Inferior parietal cortex (tissue), 1 donor: Measurements from ENCODE around the gene TBRG1.
A peak's percentile ranks its signal among the peaks of the same experiment; 100 is the strongest.

ENCODE experiments used
- DNase-seq: peaks from one replicate; pipeline ENCODE4 v3.0.0-alpha.2; 2016; ENCODE audit errors: extremely low spot score

Gene TBRG1

GRCh38 chr11:124618863-124619262 is 3.8 kb upstream of the TBRG1 start:
- no peak for DNase-seq

DNA sequence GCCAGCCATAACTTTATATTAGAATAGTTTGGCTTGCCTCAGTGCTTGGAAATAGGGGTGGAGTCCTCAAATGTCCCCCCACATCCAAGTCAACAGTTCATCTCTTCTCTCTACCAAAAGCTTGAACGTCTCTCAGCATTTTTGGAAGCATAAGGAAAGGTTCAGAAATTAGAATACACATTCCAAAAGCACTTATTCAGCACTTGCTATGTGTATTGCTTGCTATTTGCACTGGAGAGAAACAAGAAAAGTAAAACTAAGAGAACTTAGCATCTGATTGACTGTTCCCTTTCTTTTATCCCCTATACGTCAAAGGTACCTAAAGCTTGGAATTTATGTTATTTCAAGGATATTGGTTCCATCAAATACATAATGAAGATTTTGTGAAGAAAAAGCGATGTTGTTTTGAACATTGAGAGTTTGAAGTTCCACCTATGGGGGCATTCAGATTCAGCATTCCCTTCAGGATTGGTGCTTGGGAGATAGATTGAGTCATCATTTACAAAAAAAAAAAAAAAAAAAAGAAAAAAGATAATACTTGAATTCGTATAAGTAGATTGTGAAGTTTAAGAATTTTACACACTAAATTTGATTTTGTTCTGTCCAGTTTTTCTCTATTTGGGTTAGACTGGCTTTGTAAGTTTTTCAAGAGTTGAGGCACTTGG is 1.3 kb downstream of the TBRG1 start:
- DNase-seq, result no peak

- DNase-seq, result no peak
These were observed 3.0 kb downstream of the TBRG1 start for GRCh38 chr11:124625504-124626168.

- DNase-seq, result no peak
These were observed 4.9 kb downstream of the TBRG1 start for GRCh38 chr11:124627546-124627945.

- no peak for DNase-seq
These were observed 7.3 kb downstream of the TBRG1 start for GRCh38 chr11:124629961-124630360.

GRCh38 chr11:124633355-124633754 is 10.7 kb downstream of the TBRG1 start:
- no peak for DNase-seq

- no peak for DNase-seq
These were observed 13.3 kb downstream of the TBRG1 start for GRCh38 chr11:124635932-124636331.

DNA sequence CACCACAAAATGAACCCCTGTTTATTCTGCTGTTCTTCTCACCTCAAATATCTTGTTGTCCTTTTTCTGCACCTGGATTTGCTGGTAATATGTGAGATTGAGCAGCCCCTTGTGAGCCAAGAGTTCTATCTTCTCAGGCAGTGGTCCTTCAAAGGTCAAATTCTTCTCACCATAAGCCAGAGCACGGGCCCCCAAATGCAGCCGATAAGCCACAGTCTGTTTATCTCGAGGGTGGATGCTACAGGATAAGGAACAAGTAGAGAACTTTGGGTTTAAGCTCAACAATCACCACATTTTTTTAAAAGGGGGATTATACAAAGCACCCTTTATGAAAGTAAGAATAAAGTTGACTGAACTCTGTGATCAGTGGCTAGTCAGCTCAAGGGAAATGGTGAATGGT is 15.8 kb downstream of the TBRG1 start:
- no peak for DNase-seq

GRCh38 chr11:124639186-124639585 is 16.5 kb downstream of the TBRG1 start:
- no peak for DNase-seq

- DNase-seq, result no peak
These were observed 18.0 kb downstream of the TBRG1 start for GRCh38 chr11:124640666-124641065.

GRCh38 chr11:124642628-124643027 is 20.0 kb downstream of the TBRG1 start:
- no peak for DNase-seq

- no peak for DNase-seq
These were observed 20.5 kb downstream of the TBRG1 start for GRCh38 chr11:124643042-124643604.

DNA sequence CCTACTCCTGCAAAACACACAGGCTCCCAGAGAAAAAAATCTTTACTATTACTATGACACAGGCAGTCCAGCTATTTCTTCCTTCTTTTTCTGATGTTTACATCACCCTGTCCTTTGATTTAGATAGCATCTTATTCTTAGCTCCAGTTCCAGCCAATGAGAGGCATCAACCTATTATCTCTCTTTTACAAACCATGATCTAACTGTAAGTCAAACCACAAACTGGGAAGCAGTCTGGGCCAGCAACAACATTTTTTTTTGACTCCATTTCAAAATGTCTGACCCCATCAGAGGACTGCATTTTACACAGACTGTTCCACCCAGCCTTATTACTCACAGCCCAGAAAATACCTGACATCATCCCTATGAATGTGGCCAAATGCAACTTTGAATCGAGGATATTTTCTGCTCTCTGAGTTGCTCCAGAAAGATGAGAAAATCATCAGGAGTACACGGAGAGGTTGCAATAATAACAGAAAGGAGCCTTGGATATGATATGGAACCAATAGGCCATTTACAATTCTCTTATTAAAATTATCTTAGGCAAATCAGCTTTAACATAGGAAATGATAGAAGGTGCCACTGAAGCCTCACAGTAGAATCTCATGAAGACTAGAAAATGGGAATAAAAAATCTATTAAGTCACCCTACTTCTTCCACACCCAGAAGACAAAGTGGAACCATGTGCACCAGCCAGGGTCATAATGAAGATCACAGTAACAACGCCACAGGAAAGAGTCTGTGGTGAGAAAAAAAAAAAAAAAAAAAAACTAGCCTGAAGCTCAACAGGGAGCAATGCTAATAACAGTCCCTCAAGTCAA is 21.2 kb downstream of the TBRG1 start:
- DNase-seq, result no peak

GRCh38 chr11:124644426-124645280 is 22.0 kb downstream of the TBRG1 start:
- peak; percentile 77 for DNase-seq

GRCh38 chr11:124646148-124646547 is 23.5 kb downstream of the TBRG1 start:
- no peak for DNase-seq

GRCh38 chr11:124648610-124649009 is 25.9 kb downstream of the TBRG1 start:
- no peak for DNase-seq

GRCh38 chr11:124656774-124657630 is 34.3 kb downstream of the TBRG1 start:
- DNase-seq, result peak; percentile 58

- no peak for DNase-seq
These were observed 35.2 kb downstream of the TBRG1 start for GRCh38 chr11:124657904-124658303.

DNA sequence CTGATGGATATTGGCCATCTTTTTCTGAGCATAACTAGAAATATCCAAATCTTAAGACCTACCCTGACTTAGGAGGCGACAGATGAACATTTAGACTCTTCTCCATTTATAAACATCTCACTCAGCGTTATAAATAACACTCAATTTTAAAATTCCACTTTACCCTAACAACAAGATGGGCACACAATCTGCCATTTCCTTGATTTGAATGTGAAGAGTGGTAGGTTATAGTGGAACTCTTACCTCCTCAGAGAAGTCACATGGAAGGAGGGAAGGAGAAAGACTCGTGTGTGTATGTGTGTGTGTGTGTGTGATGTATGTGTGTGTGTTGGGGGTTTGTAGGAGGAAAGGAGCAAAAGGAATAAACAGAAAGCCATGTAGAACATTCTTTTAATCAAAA is 35.8 kb downstream of the TBRG1 start:
- DNase-seq, result no peak

GRCh38 chr11:124658986-124659385 is 36.3 kb downstream of the TBRG1 start:
- DNase-seq, result no peak

GRCh38 chr11:124661553-124661952 is 38.9 kb downstream of the TBRG1 start:
- no peak for DNase-seq
